Right lobe of liver (tissue), 6 donors: Measurements from ENCODE around the gene PIGT. TPM values are rescaled to one million over a fixed set of nuclear protein-coding genes. Genes with fewer than 3 reads are reported as not detected.

Source experiments
- ATAC-seq, 4 donors: fragments of 200-7000 bp; cut with Tn5 transposase; one replicate each; pipeline ENCODE4 v1.9.1; 2020; ENCODE audit warnings: mild to moderate bottlenecking in 4 of 4, moderate library complexity in 4 of 4
- DNase-seq, 3 donors: peaks; one replicate each; pipeline ENCODE4 v3.0.0-alpha.2; 2020
- H3K27ac ChIP-seq, 3 donors: fragments of 200-600 bp; one replicate each; pipeline ENCODE4 v1.8.0; 2022
- H3K27me3 ChIP-seq, 2 donors: fragments of 200-600 bp; one replicate each; pipeline ENCODE4 v1.8.0; 2022
- H3K36me3 ChIP-seq, 4 donors: fragments of 200-600 bp; sonication (generic) in 1 of 4; one replicate each; pipeline versions ENCODE4 v1.5.1 to v1.8.0; 2017 to 2022; ENCODE audit warnings: control low read depth in 1 of 4
- H3K4me1 ChIP-seq, 4 donors: fragments of 200-600 bp; sonication (generic) in 1 of 4; one replicate each; pipeline versions ENCODE4 v1.5.1 to v1.8.0; 2017 to 2022; ENCODE audit warnings: control low read depth in 1 of 4
- H3K4me3 ChIP-seq, 3 donors: fragments of 200-600 bp; one replicate each; pipeline ENCODE4 v1.8.0; 2022
- H3K9me3 ChIP-seq, 4 donors: fragments of 200-600 bp; sonication (generic) in 1 of 4; one replicate each; pipeline versions ENCODE4 v1.5.1 to v1.8.0; 2017 to 2022; ENCODE audit warnings: control low read depth in 1 of 4
- POLR2A ChIP-seq: fragments of 450-650 bp; IDR thresholded peaks from one replicate; pipeline ENCODE4 v1.6.1; 2017; ENCODE audit warnings: antibody characterized with exemption, mild to moderate bottlenecking
- WGBS: methylation state at CpG from one replicate; pipeline ENCODE4 v1.1.6; 2018; ENCODE audit warnings: low coverage, low lambda C conversion rate; ENCODE audit not compliant: insufficient coverage; ENCODE audit errors: missing lambda C conversion rate; 5-methylcytosine and 5-hydroxymethylcytosine counted together
- intact Hi-C, 2 donors: fragments of 100-400 bp; cut with DNase I; formaldehyde crosslinking; loops; one replicate each; pipeline versions ENCODE4 v1.11.2 to v1.14.1; 2022
- total RNA-seq, 6 experiments: library from RNA; depleted of rRNA in 2 of 6; stranded (reverse); fragments of >200 nt in 2 of 6; fragmentation: NEBNext Ultra II Directional in 3 of 6; extraction: Animal tissue kit (Norgen Biotek cat#: 25700) in 3 of 6; gene quantifications; one replicate each; pipeline versions ENCODE4 v1.1.0 to v1.2.4, GENCODE V29; 2016 to 2023
- TF ChIP-seq, protein P1 (sequence below), 4 donors: fragments of 200-600 bp in 3 of 4; fragments of 450-650 bp in 1 of 4; IDR thresholded peaks; one replicate each; pipeline versions ENCODE4 v1.5.1 to v1.8.0; 2016 to 2022; ENCODE audit warnings: antibody characterized with exemption in 4 of 4, mild to moderate bottlenecking in 2 of 4
- donor health status: DM: no; HTN: yes; CAD: no.
- donor health status: DM: no; HTN: no; CAD: no.
- donor health status: DM: no; HTN: no; CAD: no.
- donor health status: DM: no; HTN: yes; CAD: no.
- donor health status: DM: no; HTN: yes; CAD: no.

PIGT gene
- total RNA-seq, 6 experiments from 2014 or later = 35.7 to 58.4 (median 40.5) TPM

DNA sequence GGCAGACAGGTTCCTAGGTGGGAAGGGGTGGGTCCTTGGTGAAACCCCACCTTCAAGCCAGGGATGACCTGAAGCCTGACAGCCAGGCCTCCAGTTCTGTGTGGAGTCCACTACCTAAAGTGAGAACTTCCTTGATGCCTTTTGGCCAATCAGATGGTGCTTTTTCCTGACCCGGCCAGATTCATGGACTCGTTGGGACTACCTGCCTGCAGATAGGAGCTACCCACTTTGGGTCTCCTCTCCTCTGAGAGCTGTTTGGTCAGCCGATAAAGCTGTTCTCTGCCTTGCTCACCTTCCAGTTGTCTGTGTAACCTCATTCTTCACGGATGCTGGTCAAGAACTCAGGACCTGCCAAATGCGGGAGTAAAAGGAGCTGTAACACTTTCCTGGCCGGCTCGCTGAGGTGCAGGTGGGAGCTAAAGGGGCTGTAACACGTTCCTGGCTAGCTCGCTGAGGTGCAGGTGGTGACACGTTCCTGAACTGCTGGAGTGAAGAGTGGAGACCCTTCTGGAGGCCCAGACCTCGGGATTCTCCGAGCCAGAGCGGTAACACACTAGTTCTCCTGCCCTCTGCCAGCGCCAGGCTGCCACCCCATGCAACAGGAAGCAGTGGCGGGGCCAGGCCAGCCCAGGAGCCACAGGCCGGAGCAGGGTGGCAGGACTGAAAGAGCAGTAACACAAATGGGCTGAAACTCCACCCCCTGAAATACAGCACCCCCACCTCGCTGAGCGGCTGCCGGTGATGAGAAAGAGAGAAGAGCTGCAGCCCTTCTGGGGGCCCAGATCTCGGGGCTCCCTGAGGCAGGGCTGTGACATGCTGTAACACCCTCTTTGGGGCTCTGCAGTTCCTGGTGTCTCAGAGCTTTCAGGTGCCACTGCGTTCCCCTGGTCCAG is 21.5 kb upstream of the PIGT start:
- WGBS = 86% methylated on average over 5 of the region's 21 CpGs
- H3K27me3 ChIP-seq = no peaks in the 10 kb centered on the region
- no peak overlapping the region for H3K27ac ChIP-seq
- H3K4me1 ChIP-seq = no peaks in the 10 kb centered on the region
- H3K36me3 ChIP-seq = no peaks in the 10 kb centered on the region
- ATAC-seq (no peak), DNase-seq (no peak)
- no peaks in the 10 kb centered on the region for H3K9me3 ChIP-seq
- intact Hi-C loops = no loop called here
- no peak overlapping the region for H3K4me3 ChIP-seq
- no peak for TF ChIP-seq POLR2A
- TF ChIP-seq, protein P1, sequence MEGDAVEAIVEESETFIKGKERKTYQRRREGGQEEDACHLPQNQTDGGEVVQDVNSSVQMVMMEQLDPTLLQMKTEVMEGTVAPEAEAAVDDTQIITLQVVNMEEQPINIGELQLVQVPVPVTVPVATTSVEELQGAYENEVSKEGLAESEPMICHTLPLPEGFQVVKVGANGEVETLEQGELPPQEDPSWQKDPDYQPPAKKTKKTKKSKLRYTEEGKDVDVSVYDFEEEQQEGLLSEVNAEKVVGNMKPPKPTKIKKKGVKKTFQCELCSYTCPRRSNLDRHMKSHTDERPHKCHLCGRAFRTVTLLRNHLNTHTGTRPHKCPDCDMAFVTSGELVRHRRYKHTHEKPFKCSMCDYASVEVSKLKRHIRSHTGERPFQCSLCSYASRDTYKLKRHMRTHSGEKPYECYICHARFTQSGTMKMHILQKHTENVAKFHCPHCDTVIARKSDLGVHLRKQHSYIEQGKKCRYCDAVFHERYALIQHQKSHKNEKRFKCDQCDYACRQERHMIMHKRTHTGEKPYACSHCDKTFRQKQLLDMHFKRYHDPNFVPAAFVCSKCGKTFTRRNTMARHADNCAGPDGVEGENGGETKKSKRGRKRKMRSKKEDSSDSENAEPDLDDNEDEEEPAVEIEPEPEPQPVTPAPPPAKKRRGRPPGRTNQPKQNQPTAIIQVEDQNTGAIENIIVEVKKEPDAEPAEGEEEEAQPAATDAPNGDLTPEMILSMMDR (IDR thresholded peaks at IDR 0.05) = no peak

DNA sequence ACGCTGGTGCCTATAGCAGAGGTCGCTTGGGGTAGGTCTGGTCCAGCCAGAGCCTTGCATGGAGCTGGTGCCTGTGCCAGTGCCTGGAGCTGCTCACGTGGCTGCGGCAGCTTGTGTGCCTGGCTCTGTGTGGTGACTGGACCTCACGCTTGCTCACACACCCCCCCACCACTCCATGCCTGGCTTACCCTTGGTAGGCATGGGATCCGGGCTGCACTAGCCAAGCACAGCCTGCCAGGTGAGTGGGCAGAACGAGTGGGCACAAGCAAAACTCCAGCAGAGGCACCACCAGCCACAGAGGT is 20.9 kb upstream of the PIGT start:
- no peaks in the 10 kb centered on the region for H3K36me3 ChIP-seq
- DNase-seq = no peak
- intact Hi-C loops = no loop called here
- H3K9me3 ChIP-seq = no peaks in the 10 kb centered on the region
- H3K4me1 ChIP-seq = no peaks in the 10 kb centered on the region
- H3K4me3 ChIP-seq = no peak overlapping the region
- H3K27ac ChIP-seq = no peak overlapping the region
- 93% methylated on average over 3 of the region's 7 CpGs for WGBS
- TF ChIP-seq, protein P1 (IDR thresholded peaks at IDR 0.05) = no peak
- TF ChIP-seq POLR2A = no peak
- no peaks in the 10 kb centered on the region for H3K27me3 ChIP-seq
- ATAC-seq = no peak

DNA sequence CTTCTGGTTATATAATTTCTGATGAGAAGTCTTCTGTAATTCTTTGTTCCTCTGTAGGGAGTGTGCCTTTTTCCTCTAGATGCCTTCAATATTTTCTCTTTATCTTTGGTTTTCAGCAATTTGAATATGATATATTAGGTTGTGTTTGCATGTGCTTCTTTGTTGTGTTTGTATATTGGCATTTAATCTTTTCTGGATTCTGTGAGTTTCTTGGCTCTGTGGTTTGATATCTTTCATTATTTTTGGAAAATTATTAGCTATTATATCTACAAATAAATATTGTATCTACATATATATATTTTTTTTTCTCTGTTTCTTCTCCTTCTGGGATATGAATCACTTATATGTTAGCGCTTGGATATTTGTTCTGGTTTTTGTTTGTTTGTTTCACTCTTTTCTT is 16.9 kb upstream of the PIGT start:
- DNase-seq (no peak), ATAC-seq (no peak)
- 100% methylated on average over 1 of the region's 1 CpG for WGBS
- no peak for TF ChIP-seq POLR2A
- TF ChIP-seq, protein P1 (IDR thresholded peaks at IDR 0.05) = no peak
- Histone ChIP-seq H3K9me3 (peaks cover 0 to 4% (median 0%) of the 10 kb centered on the region in 4 donors), H3K4me3 (no peak overlapping the region), H3K4me1 (no peaks in the 10 kb centered on the region), H3K27me3 (no peaks in the 10 kb centered on the region), H3K36me3 (no peaks in the 10 kb centered on the region), H3K27ac (no peak overlapping the region)
- intact Hi-C loops = no loop called here

DNA sequence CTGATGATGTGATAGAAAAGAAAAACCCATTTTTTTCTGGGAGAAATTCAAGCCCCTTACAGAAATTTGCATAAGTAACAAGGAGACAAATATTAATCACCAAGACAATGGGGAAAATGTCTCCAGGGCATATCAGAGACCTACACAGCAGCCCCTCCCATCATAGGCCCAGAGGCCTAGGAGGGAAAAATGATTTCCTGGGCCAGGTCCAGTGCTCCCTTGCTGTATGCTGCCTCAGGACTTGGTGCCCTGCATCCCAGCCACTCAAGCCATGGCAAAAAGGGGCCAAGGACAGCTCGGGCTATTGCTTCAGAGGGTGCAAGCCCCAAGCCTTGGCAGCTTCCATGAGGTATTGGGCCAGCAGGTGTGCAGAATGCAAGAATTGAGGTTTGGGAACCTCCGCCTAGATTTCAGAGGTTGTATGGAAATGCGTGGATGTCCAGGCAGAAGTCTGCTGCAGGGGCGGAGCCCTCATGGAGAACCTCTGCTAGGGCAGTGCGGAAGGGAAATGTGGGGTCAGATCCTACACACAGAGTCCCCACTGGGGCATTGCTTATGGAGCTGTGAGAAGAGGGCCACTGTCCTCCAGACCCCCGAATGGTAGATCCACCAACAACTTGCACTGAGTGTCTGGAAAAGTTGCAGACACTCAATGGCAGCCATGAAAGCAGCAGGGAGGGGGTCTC is 15.5 kb upstream of the PIGT start:
- ATAC-seq = no peak
- peaks cover 0 to 4% (median 0%) of the 10 kb centered on the region in 4 donors for H3K9me3 ChIP-seq
- intact Hi-C loops = no loop called here

More for the DNA sequence above, 15.5 kb upstream of the PIGT start:
- Histone ChIP-seq H3K27ac (no peak overlapping the region), H3K4me1 (peaks cover 0 to 1% (median 0%) of the 10 kb centered on the region in 4 donors), H3K4me3 (no peak overlapping the region), H3K36me3 (no peaks in the 10 kb centered on the region), H3K27me3 (no peaks in the 10 kb centered on the region)
- WGBS = 100% methylated on average over 1 of the region's 6 CpGs
- TF ChIP-seq, protein P1 (IDR thresholded peaks at IDR 0.05) = no peak
- no peak for TF ChIP-seq POLR2A
- DNase-seq = no peak
